ENCODE data around the gene PLA2R1. TPM values are rescaled to one million over a fixed set of nuclear protein-coding genes. Genes with fewer than 3 reads are reported as not detected.

The PLA2R1 gene
- total RNA-seq, 1 donor, result not detected

DNA sequence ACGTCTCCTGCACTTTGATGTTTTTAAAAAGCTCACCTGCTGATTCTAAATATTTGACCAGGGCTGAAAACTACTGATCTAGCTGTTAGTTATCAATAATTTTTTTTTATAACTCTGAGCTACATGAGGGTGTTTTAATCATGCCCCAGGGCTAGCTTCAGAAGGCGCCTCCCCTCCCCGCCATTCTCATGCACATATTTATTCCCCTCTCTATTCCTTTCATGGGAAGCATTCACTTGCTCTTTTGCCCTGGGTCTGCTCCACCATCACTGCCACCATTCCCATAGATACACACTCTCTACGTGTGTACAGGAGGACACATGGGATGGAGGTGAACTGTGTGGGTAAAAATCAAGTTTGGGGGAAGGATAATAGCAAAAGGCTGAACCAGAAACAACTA is 101.0 kb downstream of the PLA2R1 start:
- Histone ChIP-seq H3K4me1 (ENCODE audit: insufficient read depth, low read length) (peaks cover 9% of the 10 kb centered on the region), H3K27me3 (ENCODE audit: insufficient read depth, low read length) (no peaks in the 10 kb centered on the region), H3K9me3 (ENCODE audit: low read depth, low read length) (no peaks in the 10 kb centered on the region), H3K4me3 (ENCODE audit: low read length) (no peak overlapping the region)

DNA sequence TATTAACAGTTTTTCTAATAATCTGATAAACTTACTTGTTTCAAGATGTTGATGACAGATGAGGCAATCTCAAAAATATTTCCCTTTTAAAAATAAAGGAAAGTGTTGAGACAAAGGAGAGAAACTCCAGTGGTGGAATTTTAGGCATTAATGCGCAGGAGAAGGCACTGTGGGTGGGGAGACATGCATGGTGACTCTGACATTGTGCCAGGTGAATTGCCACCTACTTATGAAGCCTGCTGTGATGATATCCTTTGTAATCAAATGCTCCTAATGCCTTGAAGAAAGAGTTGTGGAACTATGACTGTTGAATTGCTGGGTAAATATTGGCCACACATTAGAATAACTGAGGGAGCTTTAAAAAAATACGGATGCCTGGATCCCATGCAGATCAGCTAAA is 101.4 kb downstream of the PLA2R1 start:
- Histone ChIP-seq H3K9me3 (ENCODE audit: low read depth, low read length) (no peaks in the 10 kb centered on the region), H3K4me1 (ENCODE audit: insufficient read depth, low read length) (peaks cover 9% of the 10 kb centered on the region), H3K4me3 (ENCODE audit: low read length) (no peak overlapping the region), H3K27me3 (ENCODE audit: insufficient read depth, low read length) (no peaks in the 10 kb centered on the region)

DNA sequence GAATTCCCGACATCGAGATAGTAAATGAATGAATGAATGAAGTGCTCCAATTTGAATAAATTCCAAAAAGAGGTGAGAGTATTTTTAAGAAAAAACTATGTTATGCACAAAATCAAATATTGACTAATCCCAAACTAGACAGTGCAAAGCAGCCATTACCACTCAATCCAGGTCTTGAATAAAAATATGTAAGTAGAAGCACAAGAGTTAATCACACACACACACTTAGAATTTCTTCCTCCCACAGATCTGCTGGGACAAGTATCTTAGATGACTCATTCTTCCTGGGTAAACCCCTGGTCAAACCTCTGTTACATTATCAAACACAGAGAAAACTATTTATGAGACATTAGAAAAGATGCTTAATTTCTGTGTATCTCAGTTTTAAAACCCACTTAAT is 102.0 kb downstream of the PLA2R1 start:
- Histone ChIP-seq H3K9me3 (ENCODE audit: low read depth, low read length) (no peaks in the 10 kb centered on the region), H3K27me3 (ENCODE audit: insufficient read depth, low read length) (no peaks in the 10 kb centered on the region), H3K4me1 (ENCODE audit: insufficient read depth, low read length) (peaks cover 9% of the 10 kb centered on the region), H3K4me3 (ENCODE audit: low read length) (no peak overlapping the region)

DNA sequence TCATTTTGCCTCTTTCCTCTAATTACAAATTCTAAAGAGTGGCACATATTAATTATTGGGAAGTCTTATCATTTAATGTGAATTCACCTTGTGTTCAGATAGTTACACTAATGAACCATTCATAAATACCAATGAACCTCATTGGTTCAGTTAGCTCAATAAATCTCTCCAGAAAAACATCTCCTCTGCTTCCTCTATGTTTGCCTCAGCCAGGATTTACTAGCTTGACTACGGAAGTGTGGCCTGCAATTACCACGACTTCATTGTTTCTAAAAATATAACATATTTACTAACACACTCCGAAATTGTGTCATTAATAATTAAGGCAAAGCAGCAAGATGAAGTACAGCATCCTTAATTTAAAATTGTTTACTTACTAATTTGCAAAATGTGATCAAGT is 103.3 kb downstream of the PLA2R1 start:
- H3K4me1 ChIP-seq (ENCODE audit: insufficient read depth, low read length), result peaks cover 9% of the 10 kb centered on the region
- H3K9me3 ChIP-seq (ENCODE audit: low read depth, low read length), result no peaks in the 10 kb centered on the region
- H3K4me3 ChIP-seq (ENCODE audit: low read length), result no peak overlapping the region
- peaks cover 2% of the 10 kb centered on the region for H3K27me3 ChIP-seq (ENCODE audit: insufficient read depth, low read length)

DNA sequence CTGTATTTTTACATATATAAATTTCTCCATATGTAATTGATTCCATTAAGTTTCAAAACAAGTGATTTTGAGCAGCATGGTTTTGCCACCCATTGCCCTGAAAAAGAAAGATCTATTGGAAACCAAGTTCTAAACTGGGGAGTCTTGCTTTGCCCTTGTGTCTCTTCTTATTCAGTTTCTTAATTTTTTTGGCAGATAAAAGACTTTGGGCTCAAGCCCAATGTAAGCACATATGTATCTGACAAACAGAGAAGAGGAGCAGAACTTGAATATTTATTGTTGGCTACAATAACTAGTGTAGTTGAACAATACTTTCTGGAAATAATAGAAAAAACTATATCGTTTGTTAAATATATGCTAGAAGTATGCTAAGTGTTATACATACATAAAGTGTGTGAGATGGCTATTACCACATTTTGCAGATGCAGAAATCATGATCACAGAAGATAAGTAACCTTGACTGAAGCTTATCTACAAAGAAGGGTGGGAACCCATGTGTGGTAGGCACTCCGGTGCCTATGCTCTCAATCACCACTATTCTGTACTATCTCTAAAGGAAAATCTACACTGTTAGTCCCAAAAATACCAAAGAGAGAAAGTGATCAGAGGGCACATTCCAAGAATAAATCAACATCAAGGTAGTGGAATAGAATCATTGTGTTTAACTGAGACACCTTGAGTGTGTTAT is 109.1 kb downstream of the PLA2R1 start:
- Histone ChIP-seq H3K9me3 (ENCODE audit: low read depth, low read length) (no peaks in the 10 kb centered on the region), H3K27me3 (ENCODE audit: insufficient read depth, low read length) (peaks cover 2% of the 10 kb centered on the region)

DNA sequence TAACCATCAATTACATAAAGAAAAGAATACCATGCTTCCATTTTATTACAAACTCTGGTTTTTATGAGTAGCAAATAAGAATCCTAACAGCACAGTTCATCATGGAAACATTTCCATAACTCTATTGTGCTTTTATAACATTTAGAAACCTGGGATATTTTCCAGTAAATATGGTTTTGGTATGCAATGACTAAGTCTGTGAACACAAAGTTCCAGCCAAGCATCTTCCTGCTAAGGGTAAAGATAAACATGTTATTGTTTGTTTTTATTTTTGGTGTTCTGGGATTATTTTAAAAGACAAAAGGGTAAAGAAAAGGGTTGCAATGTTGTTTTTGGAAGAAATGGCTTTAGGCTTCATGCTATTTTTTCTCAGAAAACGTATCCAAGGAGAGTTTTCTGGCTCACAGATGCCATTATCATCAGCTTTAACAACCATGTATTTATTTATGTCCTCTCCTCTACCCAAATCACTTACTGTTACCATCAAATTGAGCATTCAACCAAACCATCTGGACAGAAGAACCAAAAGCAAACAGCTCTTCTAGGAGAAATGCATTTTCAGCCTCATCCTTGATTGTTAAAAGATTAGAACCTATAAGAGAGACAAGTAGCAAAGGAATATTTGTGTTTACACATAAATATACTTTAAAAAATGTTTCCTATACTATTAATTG is 116.0 kb downstream of the PLA2R1 start:
- Histone ChIP-seq H3K4me1 (ENCODE audit: insufficient read depth, low read length) (no peaks in the 10 kb centered on the region), H3K27me3 (ENCODE audit: insufficient read depth, low read length) (no peaks in the 10 kb centered on the region), H3K9me3 (ENCODE audit: low read depth, low read length) (no peaks in the 10 kb centered on the region), H3K4me3 (ENCODE audit: low read length) (no peak overlapping the region)

More for the DNA sequence above, 109.1 kb downstream of the PLA2R1 start:
- Histone ChIP-seq H3K4me3 (ENCODE audit: low read length) (no peak overlapping the region), H3K4me1 (ENCODE audit: insufficient read depth, low read length) (no peaks in the 10 kb centered on the region)

DNA sequence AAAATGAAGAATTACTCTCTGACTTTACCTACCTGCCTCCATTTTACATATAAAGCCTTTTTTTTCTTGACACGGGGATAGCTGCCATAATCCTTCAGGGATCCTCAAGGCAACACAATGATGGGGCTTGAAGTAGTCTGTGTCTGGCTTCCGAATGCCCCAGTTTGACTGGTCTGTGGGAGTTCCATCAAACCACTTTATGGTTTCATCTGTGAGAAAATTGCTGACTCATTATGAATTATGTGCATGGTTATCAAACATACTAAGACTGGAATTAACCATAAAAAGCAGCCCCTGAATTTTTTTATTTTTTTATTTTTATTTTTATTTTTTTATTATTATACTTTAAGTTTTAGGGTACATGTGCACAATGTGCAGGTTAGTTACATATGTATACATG is 117.5 kb downstream of the PLA2R1 start:
- no peaks in the 10 kb centered on the region for H3K4me1 ChIP-seq (ENCODE audit: insufficient read depth, low read length)
- no peak overlapping the region for H3K4me3 ChIP-seq (ENCODE audit: low read length)
- H3K27me3 ChIP-seq (ENCODE audit: insufficient read depth, low read length), result no peaks in the 10 kb centered on the region
- no peaks in the 10 kb centered on the region for H3K9me3 ChIP-seq (ENCODE audit: low read depth, low read length)

DNA sequence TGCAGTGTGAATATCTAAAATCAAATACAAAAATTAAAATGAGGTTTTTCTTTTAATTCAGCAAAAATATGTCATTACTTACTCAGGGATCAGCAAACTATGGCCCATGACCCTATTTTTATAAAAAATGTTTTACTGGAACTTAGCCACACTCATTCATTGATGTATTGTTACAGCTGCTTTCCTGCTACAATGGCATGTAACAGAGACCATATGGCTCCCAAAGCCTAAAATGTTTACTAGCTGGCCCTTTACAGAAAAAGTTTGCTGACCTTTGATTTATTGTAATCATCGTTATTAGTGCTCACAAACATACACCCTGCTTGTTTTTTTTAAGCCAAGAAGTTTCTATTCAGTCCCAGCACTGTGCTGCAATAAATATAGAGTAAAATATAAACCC is 120.3 kb downstream of the PLA2R1 start:
- Histone ChIP-seq H3K4me3 (ENCODE audit: low read length) (no peak overlapping the region), H3K9me3 (ENCODE audit: low read depth, low read length) (no peaks in the 10 kb centered on the region)

DNA sequence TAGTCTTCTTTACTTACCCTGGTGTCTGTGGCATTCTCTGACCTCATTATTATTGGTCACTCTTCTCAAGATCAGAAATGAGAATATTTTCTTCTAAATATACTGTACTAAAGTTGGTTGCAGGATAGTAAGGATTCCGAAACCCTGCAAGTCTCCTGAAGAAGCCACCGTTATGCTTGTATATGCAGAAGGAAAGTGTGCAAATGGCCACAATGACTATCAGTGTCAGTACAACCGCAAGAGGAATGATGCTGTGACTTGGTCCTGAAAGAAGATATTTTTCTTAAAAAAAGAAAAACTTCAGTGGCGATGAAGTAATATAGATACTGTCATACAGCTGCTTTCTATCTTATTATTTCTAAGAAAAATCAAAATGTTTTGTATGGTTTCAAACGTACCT is 120.7 kb downstream of the PLA2R1 start:
- Histone ChIP-seq H3K4me1 (ENCODE audit: insufficient read depth, low read length) (no peaks in the 10 kb centered on the region), H3K9me3 (ENCODE audit: low read depth, low read length) (no peaks in the 10 kb centered on the region), H3K27me3 (ENCODE audit: insufficient read depth, low read length) (no peaks in the 10 kb centered on the region), H3K4me3 (ENCODE audit: low read length) (no peak overlapping the region)

More for the DNA sequence above, 120.3 kb downstream of the PLA2R1 start:
- Histone ChIP-seq H3K4me1 (ENCODE audit: insufficient read depth, low read length) (no peaks in the 10 kb centered on the region), H3K27me3 (ENCODE audit: insufficient read depth, low read length) (no peaks in the 10 kb centered on the region)

DNA sequence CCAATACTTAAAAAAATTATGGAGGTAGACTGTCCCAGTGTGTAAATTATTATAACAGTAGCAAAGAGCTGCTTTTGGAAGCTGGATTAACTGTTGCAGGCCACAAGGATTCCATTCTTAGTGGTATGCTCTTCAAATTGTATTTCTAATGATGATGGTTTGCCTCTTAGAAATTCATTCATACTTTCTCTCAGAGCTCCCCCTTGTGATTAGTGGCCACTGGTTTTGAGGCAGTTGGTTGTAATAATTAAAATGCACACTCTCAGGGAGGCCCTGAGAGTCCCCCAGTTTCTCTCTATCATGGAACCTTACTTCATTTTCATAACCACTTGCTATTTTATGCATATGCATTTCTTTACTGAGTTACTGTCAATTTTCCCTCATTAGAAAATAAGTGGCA is 122.5 kb downstream of the PLA2R1 start:
- Histone ChIP-seq H3K27me3 (ENCODE audit: insufficient read depth, low read length) (no peaks in the 10 kb centered on the region), H3K4me1 (ENCODE audit: insufficient read depth, low read length) (no peaks in the 10 kb centered on the region), H3K9me3 (ENCODE audit: low read depth, low read length) (no peaks in the 10 kb centered on the region), H3K4me3 (ENCODE audit: low read length) (no peak overlapping the region)

DNA sequence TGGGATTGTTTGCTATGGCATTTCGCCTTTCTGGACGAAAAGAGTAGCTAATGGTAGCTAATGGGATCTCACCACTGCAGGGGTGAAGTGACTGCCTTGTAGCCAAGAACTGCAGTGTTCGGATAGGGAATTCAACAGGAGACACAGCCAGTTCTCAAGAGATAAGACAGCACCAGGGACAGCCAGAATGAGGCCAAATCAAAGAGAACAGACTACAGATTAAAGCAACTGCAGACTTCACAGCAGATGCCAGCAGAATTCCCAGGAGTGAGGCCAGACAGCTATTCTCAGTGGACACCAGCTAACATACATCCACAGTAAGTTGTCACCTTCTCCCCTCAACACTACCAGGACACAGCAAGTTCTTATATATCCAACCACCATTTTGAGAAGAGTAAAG is 124.0 kb downstream of the PLA2R1 start:
- no peaks in the 10 kb centered on the region for H3K27me3 ChIP-seq (ENCODE audit: insufficient read depth, low read length)
- no peak overlapping the region for H3K4me3 ChIP-seq (ENCODE audit: low read length)
- no peaks in the 10 kb centered on the region for H3K9me3 ChIP-seq (ENCODE audit: low read depth, low read length)
- peaks cover 10% of the 10 kb centered on the region for H3K4me1 ChIP-seq (ENCODE audit: insufficient read depth, low read length)

DNA sequence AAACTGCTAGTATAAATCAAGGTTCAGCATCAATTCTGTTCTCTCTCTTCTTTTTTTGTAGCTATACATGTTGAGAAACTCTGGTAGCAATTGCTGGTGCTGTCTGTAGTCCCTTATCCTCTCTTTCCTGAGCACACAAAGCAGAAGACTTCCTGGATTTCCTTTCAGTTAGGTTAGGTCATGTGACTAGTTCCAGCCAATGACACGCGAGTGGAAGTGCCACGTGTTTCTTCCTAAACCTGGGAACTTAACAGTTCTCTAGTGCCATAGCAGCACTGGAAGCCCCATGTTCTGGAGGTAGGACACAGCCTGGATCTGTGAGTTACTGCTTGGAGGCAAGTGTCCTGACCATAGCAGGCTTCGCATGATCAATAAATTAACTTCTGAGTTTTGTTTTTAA is 125.9 kb downstream of the PLA2R1 start:
- Histone ChIP-seq H3K4me3 (ENCODE audit: low read length) (no peak overlapping the region), H3K27me3 (ENCODE audit: insufficient read depth, low read length) (no peaks in the 10 kb centered on the region)

DNA sequence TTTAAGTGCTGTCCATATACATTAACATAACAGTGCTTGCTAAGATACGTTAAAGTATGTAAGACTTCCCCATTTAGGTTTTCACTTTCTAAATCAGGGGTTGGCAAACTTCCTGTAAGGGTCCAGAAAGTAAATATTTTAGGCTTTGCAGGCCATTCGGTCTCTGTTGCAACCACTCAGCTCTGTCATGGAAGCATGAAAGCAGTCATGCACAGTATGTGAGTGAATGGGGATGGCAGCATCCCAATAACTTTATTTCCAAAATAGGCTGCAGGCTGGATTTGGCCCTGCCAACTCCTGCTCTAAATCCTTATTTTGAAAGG is 128.7 kb downstream of the PLA2R1 start:
- Histone ChIP-seq H3K27me3 (ENCODE audit: insufficient read depth, low read length) (no peaks in the 10 kb centered on the region), H3K9me3 (ENCODE audit: low read depth, low read length) (no peaks in the 10 kb centered on the region), H3K4me3 (ENCODE audit: low read length) (no peak overlapping the region), H3K4me1 (ENCODE audit: insufficient read depth, low read length) (peaks cover 18% of the 10 kb centered on the region)

More for the DNA sequence above, 125.9 kb downstream of the PLA2R1 start:
- Histone ChIP-seq H3K4me1 (ENCODE audit: insufficient read depth, low read length) (peaks cover 18% of the 10 kb centered on the region), H3K9me3 (ENCODE audit: low read depth, low read length) (no peaks in the 10 kb centered on the region)

DNA sequence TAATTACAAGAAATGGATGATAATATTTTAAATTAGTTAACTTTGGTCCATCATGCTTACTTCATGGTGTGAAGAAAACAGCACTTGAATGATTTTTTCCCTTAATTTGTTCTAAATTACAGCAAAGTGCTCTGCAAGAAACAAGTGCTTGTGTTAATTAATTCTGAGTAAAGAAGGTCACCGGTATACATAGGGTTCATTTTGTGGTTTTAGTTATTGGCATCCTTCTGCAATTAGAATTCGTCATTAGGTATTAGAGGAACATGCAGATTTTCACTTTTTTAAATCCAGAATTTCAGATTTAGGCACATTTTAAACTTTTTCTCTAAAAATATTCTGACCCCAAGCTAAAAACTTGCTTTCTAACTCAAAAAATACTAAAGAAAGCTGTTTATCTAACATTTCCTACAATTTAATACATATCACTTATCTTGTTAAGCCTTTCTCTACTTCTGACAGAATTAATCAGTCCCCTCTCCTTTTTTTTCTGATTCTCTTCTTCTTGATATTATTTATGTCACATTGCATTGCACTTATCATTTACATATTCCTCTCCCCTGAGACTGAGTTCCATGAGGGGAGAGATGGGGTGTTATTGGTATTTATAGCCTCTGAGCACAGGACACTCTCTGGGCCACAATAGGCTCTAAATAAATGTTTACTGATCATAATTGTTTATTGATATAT is 129.2 kb downstream of the PLA2R1 start:
- Histone ChIP-seq H3K4me1 (ENCODE audit: insufficient read depth, low read length) (peaks cover 18% of the 10 kb centered on the region), H3K9me3 (ENCODE audit: low read depth, low read length) (no peaks in the 10 kb centered on the region), H3K27me3 (ENCODE audit: insufficient read depth, low read length) (no peaks in the 10 kb centered on the region), H3K4me3 (ENCODE audit: low read length) (no peak overlapping the region)

DNA sequence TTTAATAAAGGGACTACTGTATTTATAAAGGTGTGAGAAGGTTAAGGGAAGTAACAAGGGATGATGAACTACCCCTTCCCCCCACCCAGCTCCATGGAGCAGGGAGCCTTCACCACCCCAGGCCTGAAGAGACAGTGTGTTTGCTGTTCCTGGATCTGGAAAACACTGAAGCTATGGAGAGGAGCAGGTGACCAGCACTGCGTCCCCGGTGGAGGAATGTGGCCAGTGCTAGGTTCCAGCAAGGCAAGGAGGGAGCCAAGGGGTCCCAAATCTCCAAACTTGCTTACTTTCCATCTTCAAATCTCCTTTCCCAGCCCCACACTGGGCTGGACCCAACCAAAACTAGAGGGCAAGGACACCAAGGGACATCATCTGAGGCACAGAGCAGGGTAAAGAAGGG is 135.7 kb downstream of the PLA2R1 start:
- no peak overlapping the region for H3K4me3 ChIP-seq (ENCODE audit: low read length)
- H3K4me1 ChIP-seq (ENCODE audit: insufficient read depth, low read length), result peaks cover 4% of the 10 kb centered on the region
- no peaks in the 10 kb centered on the region for H3K9me3 ChIP-seq (ENCODE audit: low read depth, low read length)
- no peaks in the 10 kb centered on the region for H3K27me3 ChIP-seq (ENCODE audit: insufficient read depth, low read length)

All from mononuclear cell (primary cell).